Stimulated activated CD4-positive, alpha-beta T cell treated with anti-CD3 and anti-CD28 coated beads, Interleukin-12 subunit alpha, Interleukin-12 subunit beta, amount 100 ng/mL, for 48 hours (primary cell): Measurements from ENCODE around the gene S1PR2.

ENCODE experiments used
- DNase-seq, 3 donors: peaks; one replicate each; pipeline ENCODE4 v3.0.0-alpha.2; 2020; ENCODE audit warnings: low read depth in 2 of 3, low spot score in 1 of 3

The S1PR2 gene, protein sequence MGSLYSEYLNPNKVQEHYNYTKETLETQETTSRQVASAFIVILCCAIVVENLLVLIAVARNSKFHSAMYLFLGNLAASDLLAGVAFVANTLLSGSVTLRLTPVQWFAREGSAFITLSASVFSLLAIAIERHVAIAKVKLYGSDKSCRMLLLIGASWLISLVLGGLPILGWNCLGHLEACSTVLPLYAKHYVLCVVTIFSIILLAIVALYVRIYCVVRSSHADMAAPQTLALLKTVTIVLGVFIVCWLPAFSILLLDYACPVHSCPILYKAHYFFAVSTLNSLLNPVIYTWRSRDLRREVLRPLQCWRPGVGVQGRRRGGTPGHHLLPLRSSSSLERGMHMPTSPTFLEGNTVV

DNA sequence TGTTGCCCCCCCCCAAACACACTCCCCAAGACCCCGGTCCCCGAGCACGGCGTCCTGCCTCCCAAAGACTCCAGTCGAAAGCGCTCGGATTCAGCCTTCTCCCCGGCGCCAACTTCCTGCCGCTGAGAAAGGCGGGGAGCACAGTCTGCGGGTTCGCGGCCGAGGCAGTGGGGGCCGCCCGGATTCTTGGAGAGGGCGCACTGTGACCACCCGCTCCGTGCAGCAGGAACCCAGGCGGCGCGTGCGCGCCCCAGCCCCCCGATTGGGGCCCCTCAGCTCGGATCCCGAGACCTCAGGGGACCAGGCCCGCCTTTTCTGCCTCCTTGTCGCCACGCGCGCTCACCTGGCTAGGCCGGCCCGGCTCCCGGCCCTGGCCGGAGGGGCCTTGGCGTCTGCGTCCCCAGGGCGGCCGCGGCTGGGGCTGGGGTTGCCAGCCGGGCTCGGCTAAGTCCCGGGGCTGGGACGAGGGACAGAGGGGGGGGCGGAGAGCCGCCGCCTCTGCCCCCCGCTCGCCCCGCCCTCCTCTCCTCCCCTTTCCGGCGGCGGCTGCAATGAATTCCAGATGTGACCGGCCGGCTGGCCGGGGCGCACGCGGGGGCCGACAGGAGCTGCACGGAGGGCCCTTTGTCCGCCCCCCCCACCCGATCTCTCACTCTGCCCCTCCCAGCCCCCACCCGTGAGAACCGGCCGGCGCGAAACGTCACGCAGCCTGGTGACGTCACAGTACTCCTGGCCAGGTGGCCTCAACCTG, at the start of gene S1PR2:
Gene S1PR2, minus strand, starts transcription at position 471 of the 751 bp plus-strand sequence. CDS start 6,426 bp downstream, outside the sequence.
- DNase-seq = peak; percentile 44 to 66 (median 48)

DNA sequence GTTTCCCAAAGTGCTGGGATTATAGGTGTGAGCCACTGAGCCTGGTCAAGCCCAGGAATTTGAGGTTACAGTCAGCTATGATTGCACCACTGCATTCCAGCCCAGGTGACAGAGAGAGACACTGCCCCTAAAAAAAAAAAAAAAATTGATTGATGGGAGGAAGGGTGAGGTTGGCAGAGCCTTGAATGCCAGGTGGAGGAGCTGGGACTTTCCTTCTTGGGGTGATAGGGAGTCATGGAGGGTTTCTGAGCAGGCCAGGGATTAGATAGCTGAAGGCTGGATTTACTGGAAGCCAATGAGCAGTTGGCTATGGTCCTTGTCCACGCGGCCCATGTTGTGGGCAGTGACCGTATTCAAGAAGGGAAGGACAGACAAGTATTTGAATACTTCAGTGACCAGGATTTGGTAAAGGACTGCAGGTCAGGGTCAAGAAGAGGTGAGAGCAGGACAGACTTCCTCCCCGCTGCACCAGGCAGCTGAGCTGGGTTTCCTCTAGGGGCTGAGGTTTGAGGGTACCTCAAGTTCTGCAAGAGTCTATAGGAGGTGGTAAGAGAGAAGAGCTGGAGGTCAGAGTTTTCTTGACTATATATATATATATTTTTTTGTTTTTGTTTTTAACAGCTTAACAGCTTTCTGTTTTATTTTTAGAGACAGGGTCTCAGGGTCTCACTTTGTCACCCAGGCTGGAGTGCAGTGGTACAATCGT, 48.8 kb upstream of the S1PR2 start:
- DNase-seq = no peak

DNA sequence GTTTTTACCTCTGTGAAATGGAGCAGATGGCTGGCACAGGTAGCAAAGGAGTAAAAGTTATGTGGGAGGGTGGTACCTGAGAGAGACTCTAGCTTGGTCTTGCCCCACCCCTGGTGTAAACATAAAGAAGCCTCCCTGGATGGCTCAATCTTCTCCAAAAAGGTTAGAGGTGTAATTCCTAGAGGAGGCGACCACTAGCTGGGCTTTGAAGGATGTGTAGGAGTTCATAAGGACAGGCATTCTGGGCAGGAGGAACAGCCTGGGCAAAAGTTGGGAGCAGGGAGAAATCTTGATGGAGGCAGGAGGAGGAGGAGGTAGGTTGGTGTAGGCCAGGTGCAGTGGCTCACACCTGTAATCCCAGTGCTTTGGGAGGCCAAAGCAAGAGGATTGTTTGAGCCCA, 47.8 kb upstream of the S1PR2 start:
- DNase-seq = no peak

DNA sequence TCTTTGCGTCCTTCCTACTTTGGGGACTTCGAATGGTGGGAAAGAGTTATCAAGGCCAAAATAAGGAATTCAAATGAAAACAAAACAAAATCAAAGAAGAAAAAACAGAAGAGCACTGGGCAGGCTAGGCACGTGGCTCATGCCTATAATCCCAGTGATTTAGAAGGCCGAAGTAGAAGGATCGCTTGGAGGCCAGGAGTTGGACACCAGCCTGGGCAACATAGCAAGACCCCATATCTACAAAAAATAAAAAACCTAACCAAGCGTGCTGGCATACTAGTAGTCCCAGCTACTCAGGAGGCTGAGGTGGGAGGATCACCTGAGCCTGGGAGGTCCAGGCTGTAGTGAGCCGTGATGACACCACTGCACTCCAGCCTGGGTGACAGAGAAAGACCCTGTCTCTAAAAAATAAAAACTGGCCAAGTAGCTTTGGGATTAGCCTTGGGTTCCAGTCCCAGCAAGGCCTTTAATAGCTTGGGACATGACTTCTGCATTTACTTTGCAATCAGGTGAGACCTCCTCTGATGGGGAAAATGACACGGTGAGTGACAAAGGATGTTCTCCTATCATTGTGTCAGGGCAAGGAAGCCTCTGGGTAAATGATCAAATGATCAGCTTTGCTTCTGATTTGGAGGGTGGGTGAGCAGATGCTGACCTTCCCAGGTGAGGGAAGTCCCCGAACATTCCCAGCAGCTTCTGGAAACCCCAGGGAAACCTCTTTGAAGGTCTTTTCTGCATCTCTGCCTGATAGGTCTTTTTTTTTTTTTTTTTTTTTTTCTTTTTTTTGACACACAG, 46.9 kb upstream of the S1PR2 start:
- DNase-seq = no peak

DNA sequence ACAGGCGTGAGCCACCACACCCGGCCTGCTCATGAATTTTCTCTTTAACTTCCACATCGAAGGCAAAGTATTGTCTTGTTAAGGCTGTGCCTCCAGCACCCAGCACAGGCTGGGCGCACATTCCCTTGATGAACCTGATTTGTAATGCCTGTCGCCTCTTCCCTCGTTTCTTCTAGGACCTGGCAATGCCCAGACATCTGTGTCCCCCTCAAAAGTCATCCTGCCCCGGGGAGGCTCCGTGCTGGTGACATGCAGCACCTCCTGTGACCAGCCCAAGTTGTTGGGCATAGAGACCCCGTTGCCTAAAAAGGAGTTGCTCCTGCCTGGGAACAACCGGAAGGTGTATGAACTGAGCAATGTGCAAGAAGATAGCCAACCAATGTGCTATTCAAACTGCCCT, 43.5 kb upstream of the S1PR2 start:
- no peak for DNase-seq

DNA sequence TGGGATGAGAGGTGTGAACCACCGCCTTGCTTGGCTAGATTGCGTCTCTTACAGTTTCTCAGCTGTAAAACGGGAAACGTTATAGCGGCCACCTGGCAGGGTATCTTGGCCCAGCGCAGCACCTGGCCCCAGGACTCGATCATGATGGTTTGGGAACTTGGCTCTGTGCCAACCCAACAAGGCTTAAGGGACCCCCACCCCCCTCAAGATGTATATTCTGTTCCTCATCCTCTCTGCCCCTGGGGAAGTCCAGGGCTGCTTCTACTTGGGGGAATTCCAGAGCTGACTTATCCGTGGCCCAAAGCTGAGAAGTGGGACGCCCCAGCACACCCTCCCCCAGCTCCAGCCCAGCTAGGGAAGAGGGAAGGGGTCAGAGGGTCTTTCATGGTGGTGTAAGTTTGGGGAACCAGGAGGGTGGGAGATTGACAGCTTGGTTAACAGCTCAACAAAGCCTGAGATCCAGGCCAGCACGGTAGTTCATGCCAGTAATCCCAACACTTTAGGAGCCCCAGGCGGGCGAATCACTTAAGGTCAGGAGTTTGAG, 40.5 kb upstream of the S1PR2 start:
- no peak for DNase-seq

DNA sequence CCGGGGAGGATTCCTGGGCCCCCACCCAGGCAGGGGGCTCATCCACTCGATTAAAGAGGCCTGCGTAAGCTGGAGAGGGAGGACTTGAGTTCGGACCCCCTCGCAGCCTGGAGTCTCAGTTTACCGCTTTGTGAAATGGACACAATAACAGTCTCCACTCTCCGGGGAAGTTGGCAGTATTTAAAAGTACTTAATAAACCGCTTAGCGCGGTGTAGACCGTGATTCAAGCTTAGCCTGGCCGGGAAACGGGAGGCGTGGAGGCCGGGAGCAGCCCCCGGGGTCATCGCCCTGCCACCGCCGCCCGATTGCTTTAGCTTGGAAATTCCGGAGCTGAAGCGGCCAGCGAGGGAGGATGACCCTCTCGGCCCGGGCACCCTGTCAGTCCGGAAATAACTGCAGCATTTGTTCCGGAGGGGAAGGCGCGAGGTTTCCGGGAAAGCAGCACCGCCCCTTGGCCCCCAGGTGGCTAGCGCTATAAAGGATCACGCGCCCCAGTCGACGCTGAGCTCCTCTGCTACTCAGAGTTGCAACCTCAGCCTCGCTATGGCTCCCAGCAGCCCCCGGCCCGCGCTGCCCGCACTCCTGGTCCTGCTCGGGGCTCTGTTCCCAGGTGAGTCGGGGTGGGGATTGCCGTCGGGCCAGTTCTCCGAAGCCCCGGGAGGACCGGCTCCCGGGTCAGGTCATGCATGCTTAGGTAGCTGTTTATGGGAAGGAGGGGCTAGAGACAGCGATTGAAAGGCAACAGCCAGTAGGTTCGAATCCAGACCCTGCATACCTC, 39.7 kb upstream of the S1PR2 start, which contains the start of gene ICAM1:
Gene ICAM1, plus strand, starts transcription at position 505 of the 779 bp plus-strand sequence. Its CDS starts 40 bp downstream, at position 545.
- DNase-seq = peak; percentile 60 to 75 (median 74)

DNA sequence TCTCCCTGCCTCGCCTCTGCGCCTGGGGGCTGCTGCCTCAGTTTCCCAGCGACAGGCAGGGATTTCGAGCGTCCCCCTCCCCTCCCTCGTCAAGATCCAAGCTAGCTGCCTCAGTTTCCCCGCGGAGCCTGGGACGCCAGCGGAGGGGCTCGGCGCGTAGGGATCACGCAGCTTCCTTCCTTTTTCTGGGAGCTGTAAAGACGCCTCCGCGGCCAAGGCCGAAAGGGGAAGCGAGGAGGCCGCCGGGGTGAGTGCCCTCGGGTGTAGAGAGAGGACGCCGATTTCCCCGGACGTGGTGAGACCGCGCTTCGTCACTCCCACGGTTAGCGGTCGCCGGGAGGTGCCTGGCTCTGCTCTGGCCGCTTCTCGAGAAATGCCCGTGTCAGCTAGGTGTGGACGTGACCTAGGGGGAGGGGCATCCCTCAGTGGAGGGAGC, 39.1 kb upstream of the S1PR2 start:
- peak; percentile 65 to 75 (median 68) for DNase-seq

DNA sequence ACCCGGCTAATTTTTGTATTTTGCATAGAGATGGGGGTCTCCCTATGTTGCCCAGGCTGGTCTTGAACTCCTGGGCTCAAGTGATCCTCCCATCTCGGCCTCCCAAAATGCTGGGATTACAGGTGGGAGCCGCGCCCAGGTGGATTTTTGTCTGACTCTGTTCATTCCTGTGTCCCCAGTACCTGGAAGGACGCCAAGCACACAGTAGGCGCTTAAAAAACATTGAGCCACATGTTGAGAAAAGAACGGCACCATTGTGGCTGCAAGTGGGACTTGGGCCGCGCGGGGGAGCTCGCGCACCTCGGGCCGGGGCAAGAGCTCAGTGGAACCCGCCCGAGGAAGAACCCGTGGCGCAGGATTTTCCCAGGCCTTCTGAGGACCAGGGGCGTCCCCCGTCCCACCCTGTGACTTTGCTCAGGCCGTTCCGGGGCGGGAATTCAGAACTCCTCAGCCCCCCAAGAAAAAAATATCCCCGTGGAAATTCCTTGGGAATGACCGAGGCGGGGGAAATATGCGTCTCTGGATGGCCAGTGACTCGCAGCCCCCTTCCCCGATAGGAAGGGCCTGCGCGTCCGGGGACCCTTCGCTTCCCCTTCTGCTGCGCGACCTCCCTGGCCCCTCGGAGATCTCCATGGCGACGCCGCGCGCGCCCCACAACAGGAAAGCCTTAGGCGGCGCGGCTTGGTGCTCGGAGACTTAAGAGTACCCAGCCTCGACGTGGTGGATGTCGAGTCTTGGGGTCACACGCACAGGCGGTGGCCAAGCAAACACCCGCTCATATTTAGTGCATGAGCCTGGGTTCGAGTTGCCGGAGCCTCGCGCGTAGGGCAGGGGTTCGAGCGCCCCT, 38.4 kb upstream of the S1PR2 start:
- DNase-seq = peak; percentile 81 to 91 (median 84)

DNA sequence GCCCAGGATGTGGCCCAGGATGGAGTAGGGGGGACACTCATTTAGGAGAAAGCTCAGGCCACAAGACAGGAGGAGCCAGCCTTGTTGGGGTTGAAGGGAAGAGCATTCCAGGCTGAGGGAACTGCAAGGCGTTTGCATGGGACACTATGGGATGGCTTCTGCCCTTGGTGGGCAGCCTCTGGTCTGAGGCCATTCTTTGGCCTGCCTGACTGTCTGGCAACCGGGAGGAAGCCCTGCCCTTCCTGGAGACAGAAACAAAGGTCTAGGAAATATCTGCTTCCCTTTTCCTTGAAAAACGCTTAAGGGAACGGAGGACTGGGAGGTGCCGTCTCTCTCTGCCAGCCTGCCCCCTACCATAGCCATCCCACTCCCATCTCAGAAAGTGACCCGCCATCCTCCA, 36.9 kb upstream of the S1PR2 start:
- no peak for DNase-seq

DNA sequence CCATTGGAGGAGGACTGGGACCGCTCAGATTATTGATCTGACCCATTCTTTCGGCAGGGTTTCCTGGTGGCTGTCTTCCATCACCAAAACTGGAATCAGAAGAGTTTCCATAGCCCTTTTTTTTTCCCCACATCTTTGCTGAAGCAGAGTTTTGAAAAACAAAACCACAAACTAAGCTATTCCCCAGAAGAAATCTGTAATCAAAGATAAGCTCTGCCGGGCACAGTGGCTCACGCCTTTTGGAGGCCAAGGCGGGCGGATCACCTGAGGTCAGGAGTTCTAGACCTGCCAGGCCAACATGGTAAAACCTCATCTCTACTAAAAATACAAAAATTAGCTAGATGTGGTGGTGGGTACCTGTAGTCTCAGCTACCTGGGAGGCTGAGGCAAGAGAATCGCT, 35.6 kb upstream of the S1PR2 start:
- no peak for DNase-seq

DNA sequence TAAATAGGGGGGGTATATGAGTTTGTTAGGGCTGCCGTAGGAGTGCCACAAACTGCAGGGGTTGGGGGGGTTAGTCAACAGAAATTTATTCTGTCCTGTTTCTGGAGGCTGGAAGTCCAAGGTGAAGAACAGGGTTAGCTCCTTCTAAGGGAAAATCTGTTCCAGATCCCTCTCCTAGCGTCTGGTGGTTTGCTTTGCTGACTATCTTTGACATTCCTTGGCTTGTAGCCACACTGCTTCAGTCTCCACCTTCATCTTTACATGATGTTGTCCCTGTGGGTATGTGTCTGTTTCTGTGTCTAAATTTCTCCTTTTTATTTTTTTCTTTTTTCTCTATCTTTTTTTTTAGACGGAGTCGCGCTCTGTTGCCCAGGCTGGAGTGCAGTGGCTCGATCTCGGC, 31.6 kb upstream of the S1PR2 start:
- no peak for DNase-seq

DNA sequence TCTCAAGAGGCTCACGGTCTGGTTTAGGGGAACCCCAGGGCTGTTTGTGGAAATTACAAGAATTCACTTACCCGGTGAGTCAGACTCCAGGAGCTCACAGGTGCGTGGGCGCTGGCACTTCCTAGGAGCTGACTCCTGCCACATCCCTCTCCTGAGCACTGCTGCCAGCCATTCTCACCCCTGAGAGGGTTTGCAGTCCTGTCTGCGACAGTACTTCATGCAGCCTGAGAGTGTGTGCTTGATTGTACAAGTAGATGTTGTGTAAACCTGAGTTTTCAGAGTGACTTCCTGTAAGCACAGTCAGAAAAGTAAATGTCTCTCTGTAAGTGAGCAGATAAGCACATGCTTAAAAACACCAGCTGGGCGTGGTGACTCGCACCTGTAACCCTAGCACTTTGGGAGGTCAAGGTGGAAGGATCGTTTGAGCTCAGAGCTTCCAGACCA, 29.0 kb upstream of the S1PR2 start:
- DNase-seq = peak; percentile 57 to 71 (median 65)

DNA sequence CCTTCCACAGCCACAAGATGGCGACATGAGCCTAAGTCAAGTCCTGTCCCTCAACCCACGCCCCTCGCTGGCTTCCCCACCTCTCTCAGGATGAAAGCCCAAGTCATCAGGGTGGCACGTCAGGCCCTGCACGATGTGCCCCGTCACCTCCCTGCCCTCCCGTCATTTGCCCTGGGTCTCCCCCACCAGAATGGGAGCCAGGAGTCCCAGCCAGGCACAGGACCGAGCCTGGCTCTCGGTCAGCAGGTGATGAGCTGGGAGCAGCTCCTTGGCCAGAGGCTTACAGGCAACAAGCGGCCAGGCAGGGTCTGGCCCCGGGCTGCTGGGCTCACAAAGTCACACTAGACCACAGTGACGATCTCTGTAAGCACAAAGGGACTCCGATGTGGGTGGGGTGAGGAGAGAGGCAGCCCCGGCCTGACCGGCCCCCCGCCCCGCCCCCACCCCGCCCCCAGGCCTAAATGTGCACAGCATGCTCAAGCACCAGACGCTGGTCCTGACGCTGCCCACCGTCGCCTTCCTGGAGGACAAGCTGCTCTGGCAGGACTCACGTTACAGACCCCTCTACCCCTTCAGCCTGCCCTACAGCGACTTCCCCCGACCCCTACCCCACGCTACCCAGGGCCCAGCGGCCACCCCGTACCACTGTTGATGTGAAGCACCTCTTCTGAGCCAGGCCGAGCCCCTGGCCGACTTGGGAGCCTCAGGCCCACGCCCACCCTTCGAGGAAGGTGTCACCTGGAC, 28.2 kb upstream of the S1PR2 start:
- DNase-seq = peak; percentile 93 to 96 (median 94)

DNA sequence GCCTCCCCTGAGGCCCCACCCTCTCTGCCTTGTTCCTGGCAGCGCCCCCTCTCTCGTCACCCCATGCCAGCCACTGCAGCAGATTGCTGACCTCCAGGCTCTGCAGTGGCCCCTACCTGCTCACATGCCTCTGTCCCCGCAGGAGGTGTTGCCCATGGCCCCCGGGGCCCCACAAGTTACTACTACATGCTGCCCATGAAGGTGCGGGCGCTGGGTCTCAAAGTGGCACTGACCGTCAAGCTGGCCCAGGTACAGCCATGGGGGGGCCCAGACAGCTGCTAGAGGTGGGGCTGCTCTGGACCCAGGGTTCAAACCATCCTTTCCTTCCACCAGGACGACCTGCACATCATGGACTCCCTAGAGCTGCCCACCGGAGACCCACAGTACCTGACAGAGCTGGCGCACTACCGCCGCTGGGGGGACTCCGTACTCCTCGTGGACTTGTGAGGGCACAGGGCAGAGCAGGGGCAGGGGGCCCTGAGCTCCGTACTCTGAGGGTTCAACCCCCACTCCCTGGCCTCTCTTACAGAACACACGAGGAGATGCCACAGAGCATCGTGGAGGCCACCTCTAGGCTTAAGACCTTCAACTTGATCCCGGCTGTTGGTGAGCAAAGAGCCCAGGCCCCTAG, 27.1 kb upstream of the S1PR2 start:
- no peak for DNase-seq

DNA sequence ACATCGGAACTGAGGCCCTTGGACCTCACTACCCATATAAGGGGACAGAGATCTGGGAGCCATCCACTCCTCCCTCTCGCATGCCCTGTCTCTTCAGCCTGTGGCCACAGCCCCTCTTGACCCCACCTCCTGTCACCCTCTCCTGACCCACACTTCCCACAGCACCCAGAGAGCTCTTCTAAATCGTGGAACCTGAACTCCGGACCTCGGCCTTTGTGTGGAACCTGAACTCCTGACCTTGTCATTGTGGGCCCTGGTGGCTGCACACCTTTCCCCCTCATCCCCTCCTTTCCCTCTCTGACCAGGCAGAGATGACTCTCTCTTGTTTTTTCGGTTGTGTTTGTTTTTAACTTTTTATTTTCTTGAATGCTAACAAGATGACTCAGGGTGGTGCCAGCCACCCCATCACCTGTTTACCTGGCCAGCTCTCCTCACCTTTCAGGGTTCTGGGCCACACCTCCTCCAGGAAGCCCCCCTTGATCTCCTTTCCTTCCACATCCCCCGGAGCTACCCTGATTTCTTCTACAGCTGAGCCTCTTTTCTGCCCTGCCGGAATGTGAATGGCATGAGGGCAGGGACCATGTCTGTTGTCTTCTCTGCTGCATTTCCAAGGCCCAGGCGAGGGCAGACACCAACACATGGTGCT, 26.0 kb upstream of the S1PR2 start:
- DNase-seq = no peak

DNA sequence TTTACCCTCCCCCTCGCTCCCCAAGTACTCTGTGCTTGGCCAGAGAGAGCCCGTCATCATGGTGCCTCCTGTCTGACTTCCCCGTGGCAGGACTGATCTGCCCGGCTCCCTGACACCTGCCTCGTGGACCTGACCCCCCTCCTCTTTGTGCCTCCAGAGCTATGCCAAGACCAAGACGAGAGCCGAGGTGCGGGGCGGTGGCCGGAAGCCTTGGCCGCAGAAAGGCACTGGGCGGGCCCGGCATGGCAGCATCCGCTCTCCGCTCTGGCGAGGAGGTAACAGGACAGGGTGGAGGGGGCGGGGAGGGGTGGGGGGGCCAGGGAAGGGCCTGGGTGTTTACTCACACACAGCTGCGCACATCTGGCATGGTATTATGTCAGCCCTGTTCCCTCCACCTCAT, 25.4 kb upstream of the S1PR2 start:
- no peak for DNase-seq
